RWPE2 (cell line): Measurements from ENCODE around the gene AQP1.

Source experiments
- ATAC-seq: fragments of 200-7000 bp; cut with Tn5 transposase; 3 replicates; pipeline ENCODE4 v1.9.1; 2021; ENCODE audit warnings: low read depth
- DNase-seq: peaks from one replicate; pipeline ENCODE4 v3.0.0-alpha.2; 2020; ENCODE audit warnings: low spot score
- H3K27ac ChIP-seq: fragments of 450-650 bp; 2 replicates; pipeline ENCODE4 v1.5.1; 2017; ENCODE audit warnings: mild to moderate bottlenecking; ENCODE audit not compliant: poor library complexity, severe bottlenecking
- H3K27me3 ChIP-seq: fragments of 250-450 bp; sonication (Bioruptor Pico); 2 replicates; pipeline ENCODE4 v1.5.1; 2021; ENCODE audit warnings: mild to moderate bottlenecking, moderate library complexity; ENCODE audit not compliant: insufficient read depth, poor library complexity, severe bottlenecking
- H3K36me3 ChIP-seq: fragments of 250-450 bp; sonication (Bioruptor Pico); 2 replicates; pipeline ENCODE4 v1.5.1; 2020; ENCODE audit warnings: low read depth, mild to moderate bottlenecking, moderate library complexity
- H3K4me1 ChIP-seq: fragments of 250-450 bp; sonication (Bioruptor Pico); 2 replicates; pipeline ENCODE4 v1.5.1; 2021; ENCODE audit warnings: mild to moderate bottlenecking, moderate library complexity; ENCODE audit not compliant: insufficient read depth, poor library complexity, severe bottlenecking
- H3K4me3 ChIP-seq: fragments of 250-450 bp; sonication (Bioruptor Pico); 2 replicates; pipeline ENCODE4 v1.5.1; 2021; ENCODE audit warnings: mild to moderate bottlenecking, moderate library complexity; ENCODE audit not compliant: severe bottlenecking
- H3K9me3 ChIP-seq: fragments of 250-450 bp; sonication (Bioruptor Pico); 2 replicates; pipeline ENCODE4 v1.5.1; 2021; ENCODE audit warnings: mild to moderate bottlenecking, moderate library complexity; ENCODE audit not compliant: severe bottlenecking
- CTCF ChIP-seq: fragments of 450-650 bp; IDR thresholded peaks from one replicate; pipeline ENCODE4 v1.5.1; 2017; ENCODE audit warnings: mild to moderate bottlenecking, moderate library complexity; ENCODE audit not compliant: poor library complexity, severe bottlenecking

Gene AQP1

GRCh38 chr7:30923009-30923773 lies 11.5 kb downstream of the AQP1 start:
- ATAC-seq (no peak), DNase-seq (peak; percentile 40)
- no peaks in the 10 kb centered on the region for H3K36me3 ChIP-seq
- peaks cover 6% of the 10 kb centered on the region for H3K4me1 ChIP-seq
- H3K27me3 ChIP-seq = no peaks in the 10 kb centered on the region
- H3K4me3 ChIP-seq = no peak overlapping the region
- H3K9me3 ChIP-seq = no peaks in the 10 kb centered on the region
- no peak overlapping the region for H3K27ac ChIP-seq
- no peak for TF ChIP-seq CTCF

- ATAC-seq (no peak), DNase-seq (peak; percentile 34)
- Histone ChIP-seq H3K4me1 (peaks cover 6% of the 10 kb centered on the region), H3K27me3 (no peaks in the 10 kb centered on the region), H3K4me3 (no peak overlapping the region), H3K9me3 (no peaks in the 10 kb centered on the region), H3K27ac (no peak overlapping the region), H3K36me3 (no peaks in the 10 kb centered on the region)
- TF ChIP-seq CTCF = no peak
These were observed 12.2 kb downstream of the AQP1 start for GRCh38 chr7:30923774-30924413.

- DNase-seq = no peak
- H3K4me3 ChIP-seq = no peak overlapping the region
- no peaks in the 10 kb centered on the region for H3K36me3 ChIP-seq
- no peak for TF ChIP-seq CTCF
- H3K27me3 ChIP-seq = no peaks in the 10 kb centered on the region
- ATAC-seq = no peak
- H3K9me3 ChIP-seq = no peaks in the 10 kb centered on the region
- no peak overlapping the region for H3K27ac ChIP-seq
- H3K4me1 ChIP-seq = peaks cover 6% of the 10 kb centered on the region
These were observed 13.0 kb downstream of the AQP1 start for GRCh38 chr7:30924624-30925023.

GRCh38 chr7:30925117-30925516 lies 13.5 kb downstream of the AQP1 start:
- Histone ChIP-seq H3K27me3 (no peaks in the 10 kb centered on the region), H3K4me3 (no peak overlapping the region), H3K4me1 (peaks cover 6% of the 10 kb centered on the region), H3K9me3 (no peaks in the 10 kb centered on the region), H3K36me3 (no peaks in the 10 kb centered on the region), H3K27ac (no peak overlapping the region)
- TF ChIP-seq CTCF = no peak
- DNase-seq = no peak
- ATAC-seq = no peak

- no peak for TF ChIP-seq CTCF
- H3K27me3 ChIP-seq = no peaks in the 10 kb centered on the region
- ATAC-seq (no peak), DNase-seq (no peak)
- H3K4me3 ChIP-seq = no peak overlapping the region
- H3K9me3 ChIP-seq = no peaks in the 10 kb centered on the region
- H3K27ac ChIP-seq = no peak overlapping the region
- H3K36me3 ChIP-seq = no peaks in the 10 kb centered on the region
- peaks cover 6% of the 10 kb centered on the region for H3K4me1 ChIP-seq
These were observed 14.3 kb downstream of the AQP1 start for GRCh38 chr7:30925913-30926312.
